Sigmoid colon (tissue), 7 donors: Measurements from ENCODE around the gene RNFT2. TPM values are rescaled to one million over a fixed set of nuclear protein-coding genes. Genes with fewer than 3 reads are reported as not detected.
"Not testable (repeated sequence)": the region's sequence is repeated elsewhere in the genome, so short reads cannot be mapped to it uniquely, and the experiment has no call there.

Source experiments
- DNase-seq: peaks from one replicate; pipeline ENCODE4 v3.0.0-alpha.2; 2019
- H3K27ac ChIP-seq, 4 donors: fragments of 200-600 bp; sonication (generic); one replicate each; pipeline ENCODE4 v1.5.1; 2016 to 2019; ENCODE audit warnings: mild to moderate bottlenecking in 1 of 4
- H3K27me3 ChIP-seq, 3 donors: fragments of 200-600 bp; sonication (generic); one replicate each; pipeline ENCODE4 v1.5.1; 2019; ENCODE audit warnings: mild to moderate bottlenecking in 1 of 3
- H3K36me3 ChIP-seq, 4 donors: fragments of 200-600 bp; sonication (generic); one replicate each; pipeline ENCODE4 v1.5.1; 2016 to 2019
- H3K4me1 ChIP-seq, 4 donors: fragments of 200-600 bp; sonication (generic); one replicate each; pipeline ENCODE4 v1.5.1; 2017 to 2019
- H3K4me3 ChIP-seq, 4 donors: fragments of 200-600 bp; sonication (generic); one replicate each; pipeline ENCODE4 v1.5.1; 2017 to 2019; ENCODE audit warnings: mild to moderate bottlenecking in 2 of 4, moderate library complexity in 1 of 4
- H3K9me3 ChIP-seq, 4 donors: fragments of 200-600 bp in 3 of 4; sonication (generic) in 3 of 4; one replicate each; pipeline versions ENCODE4 v1.5.1 to v1.6.1; 2013 to 2019
- EP300 ChIP-seq, 4 donors: sonication (generic); formaldehyde crosslinking; IDR thresholded peaks; one replicate each; pipeline ENCODE4 v1.6.1; 2017; ENCODE audit warnings: antibody characterized with exemption in 4 of 4
- POLR2A ChIP-seq, 2 donors: fragments of 450-650 bp; IDR thresholded peaks; one replicate each; pipeline ENCODE4 v1.6.1; 2016; ENCODE audit warnings: antibody characterized with exemption in 2 of 2, mild to moderate bottlenecking in 2 of 2, moderate library complexity in 2 of 2
- POLR2AphosphoS5 ChIP-seq, 4 donors: sonication (generic); formaldehyde crosslinking; IDR thresholded peaks; one replicate each; pipeline ENCODE4 v1.6.1; 2017; ENCODE audit warnings: antibody characterized with exemption in 4 of 4
- WGBS, 2 donors: extraction: QIAGEN DNeasy Blood & Tissue Kit; methylation state at CpG; one replicate each; pipeline ENCODE4 v1.1.7; 2013; 5-methylcytosine and 5-hydroxymethylcytosine counted together
- intact Hi-C: fragments of 100-400 bp; cut with DNase I; formaldehyde crosslinking; loops from one replicate; pipeline ENCODE4 v1.15.1; 2023
- polyA plus RNA-seq, 3 donors: library from polyadenylated mRNA; stranded (reverse); fragments of 200-250 nt; gene quantifications; one replicate each; pipeline ENCODE4 v1.2.3, GENCODE V29; 2013
- total RNA-seq, 4 donors: library from RNA; depleted of rRNA; stranded (reverse); fragments of >200 nt; gene quantifications; one replicate each; pipeline ENCODE4 v1.1.0, GENCODE V29; 2016
- TF ChIP-seq, protein P1 (sequence below), 4 experiments: fragments of 450-650 bp in 3 of 4; fragments of 200-600 bp in 1 of 4; IDR thresholded peaks; one replicate each; pipeline ENCODE4 v1.5.1; 2016 to 2019; ENCODE audit warnings: antibody characterized with exemption in 4 of 4, mild to moderate bottlenecking in 3 of 4, moderate library complexity in 2 of 4
- donor health status: healthy with polysubstance abuse.
- donor health status: Bipolar disorder and iron deficiency.
- donor health status: healthy.

Gene RNFT2
- total and polyA plus RNA-seq, 7 donors, result 0.36 to 4.3 (median 1.1) TPM

DNA sequence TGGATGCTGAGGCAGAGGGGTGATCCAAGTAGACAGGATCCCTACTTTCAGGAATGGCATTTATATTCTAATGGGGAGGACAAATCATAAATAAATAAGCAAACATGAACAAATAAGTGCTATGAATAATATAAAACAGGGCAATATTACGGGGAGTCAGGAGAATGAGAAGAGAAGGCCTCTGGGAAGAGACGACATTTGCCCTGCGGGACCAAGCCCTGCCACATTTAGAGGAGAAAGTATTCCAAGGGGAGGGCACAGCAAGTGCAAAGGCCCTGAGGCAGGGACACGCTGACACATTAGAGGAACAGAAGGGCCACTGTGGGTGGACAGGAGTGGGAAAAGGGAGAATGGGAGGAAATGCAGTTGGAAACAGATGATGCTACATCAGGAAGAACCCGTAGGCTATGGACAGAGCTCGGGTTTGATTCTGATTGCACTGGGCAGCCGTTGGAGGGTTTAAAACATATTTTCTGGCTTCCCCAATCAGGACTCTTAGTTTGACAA lies 1.3 kb downstream of the RNFT2 start:
- Histone ChIP-seq H3K4me3 (no peak overlapping the region), H3K36me3 (peaks cover 0 to 7% (median 0%) of the 10 kb centered on the region in 4 donors), H3K27ac (no peak overlapping the region), H3K9me3 (no peaks in the 10 kb centered on the region), H3K27me3 (no peaks in the 10 kb centered on the region), H3K4me1 (peaks cover 0 to 16% (median 11%) of the 10 kb centered on the region in 4 donors)
- TF ChIP-seq, protein P1, sequence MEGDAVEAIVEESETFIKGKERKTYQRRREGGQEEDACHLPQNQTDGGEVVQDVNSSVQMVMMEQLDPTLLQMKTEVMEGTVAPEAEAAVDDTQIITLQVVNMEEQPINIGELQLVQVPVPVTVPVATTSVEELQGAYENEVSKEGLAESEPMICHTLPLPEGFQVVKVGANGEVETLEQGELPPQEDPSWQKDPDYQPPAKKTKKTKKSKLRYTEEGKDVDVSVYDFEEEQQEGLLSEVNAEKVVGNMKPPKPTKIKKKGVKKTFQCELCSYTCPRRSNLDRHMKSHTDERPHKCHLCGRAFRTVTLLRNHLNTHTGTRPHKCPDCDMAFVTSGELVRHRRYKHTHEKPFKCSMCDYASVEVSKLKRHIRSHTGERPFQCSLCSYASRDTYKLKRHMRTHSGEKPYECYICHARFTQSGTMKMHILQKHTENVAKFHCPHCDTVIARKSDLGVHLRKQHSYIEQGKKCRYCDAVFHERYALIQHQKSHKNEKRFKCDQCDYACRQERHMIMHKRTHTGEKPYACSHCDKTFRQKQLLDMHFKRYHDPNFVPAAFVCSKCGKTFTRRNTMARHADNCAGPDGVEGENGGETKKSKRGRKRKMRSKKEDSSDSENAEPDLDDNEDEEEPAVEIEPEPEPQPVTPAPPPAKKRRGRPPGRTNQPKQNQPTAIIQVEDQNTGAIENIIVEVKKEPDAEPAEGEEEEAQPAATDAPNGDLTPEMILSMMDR (IDR thresholded peaks at IDR 0.05), result no peak
- TF ChIP-seq POLR2A (IDR thresholded peaks at IDR 0.05), result no peak
- TF ChIP-seq EP300 (IDR thresholded peaks at IDR 0.05), result no peak
- TF ChIP-seq POLR2AphosphoS5 (IDR thresholded peaks at IDR 0.05), result no peak
- intact Hi-C loops, result no loop called here
- no peak for DNase-seq
- 91 to 92% methylated on average over 7 of the region's 7 CpGs for WGBS, 2 donors

DNA sequence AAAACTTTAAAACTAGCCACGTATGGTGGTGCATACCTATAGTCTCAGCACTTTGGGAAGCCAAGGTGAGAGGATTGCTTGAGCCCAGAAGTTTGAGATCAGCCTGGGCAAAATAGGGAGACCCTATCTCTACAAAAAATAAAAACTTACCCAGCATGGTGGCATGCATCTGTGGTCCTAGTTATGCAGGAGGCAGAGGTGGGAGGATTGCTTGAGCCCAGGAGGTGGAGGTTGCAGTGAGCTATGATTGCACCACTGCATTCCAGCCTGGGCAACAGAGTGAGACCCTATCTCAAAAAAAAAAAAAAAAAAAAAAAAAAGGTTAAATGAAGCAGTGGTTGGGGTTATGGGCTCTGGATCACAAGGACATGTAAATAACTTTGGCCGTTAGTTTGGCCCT lies 4.7 kb downstream of the RNFT2 start:
- intact Hi-C loops, H3K27me3 ChIP-seq, H3K4me3 ChIP-seq, H3K27ac ChIP-seq, DNase-seq, H3K9me3 ChIP-seq, H3K4me1 ChIP-seq, H3K36me3 ChIP-seq: not testable (repeated sequence)
- 84 to 91% methylated on average over 2 of the region's 2 CpGs for WGBS, 2 donors

DNA sequence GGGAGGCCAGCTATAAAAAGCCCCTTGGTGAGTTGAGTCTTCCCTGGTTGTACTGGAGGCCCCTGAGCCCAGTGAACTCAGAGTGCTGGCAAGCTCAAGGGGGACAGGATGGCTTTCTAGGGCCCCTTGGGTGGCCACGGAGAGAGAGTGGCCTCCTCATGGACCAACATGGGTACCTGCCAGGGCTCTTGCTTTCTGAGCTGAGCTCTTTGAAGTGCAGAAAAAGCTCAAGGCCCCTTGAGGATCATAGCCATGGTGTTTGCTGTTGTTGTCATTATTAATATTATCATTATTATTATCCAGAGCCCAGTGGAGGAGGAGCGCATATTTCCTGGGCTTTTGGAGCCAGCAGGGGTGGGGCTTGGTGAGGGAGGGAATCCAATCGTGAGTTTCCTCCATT lies 6.7 kb downstream of the RNFT2 start:
- Histone ChIP-seq H3K4me1 (no peaks in the 10 kb centered on the region), H3K36me3 (no peaks in the 10 kb centered on the region), H3K27ac (no peak overlapping the region), H3K4me3 (no peak overlapping the region), H3K9me3 (no peaks in the 10 kb centered on the region), H3K27me3 (no peaks in the 10 kb centered on the region)
- WGBS, 2 donors, result 52 to 77% methylated on average over 3 of the region's 3 CpGs
- TF ChIP-seq POLR2A (IDR thresholded peaks at IDR 0.05) (no peak), EP300 (IDR thresholded peaks at IDR 0.05) (no peak), POLR2AphosphoS5 (IDR thresholded peaks at IDR 0.05) (no peak)
- TF ChIP-seq, protein P1 (IDR thresholded peaks at IDR 0.05), result no peak
- intact Hi-C loops, result no loop called here
- no peak for DNase-seq

DNA sequence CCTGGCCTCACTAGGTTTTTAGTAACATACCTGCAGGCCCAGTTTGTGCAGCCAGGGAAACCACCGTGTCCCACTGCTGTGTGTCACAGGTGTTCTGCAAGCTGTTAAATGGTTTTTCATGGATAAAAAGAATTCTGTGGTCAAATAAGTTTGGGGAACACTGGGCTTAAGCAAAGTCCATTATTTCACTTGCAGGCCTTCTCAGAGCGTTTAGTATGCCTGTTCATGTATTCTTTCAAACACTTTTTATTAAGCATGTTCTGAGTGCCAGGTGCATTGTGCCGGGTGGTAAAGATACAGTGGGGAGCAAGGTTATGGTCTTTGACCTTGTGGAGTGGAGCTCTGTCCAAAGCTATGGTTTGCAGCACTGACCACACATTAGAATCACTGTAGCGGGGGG lies 7.4 kb downstream of the RNFT2 start:
- no peak overlapping the region for H3K4me3 ChIP-seq
- H3K9me3 ChIP-seq, result no peaks in the 10 kb centered on the region
- no peaks in the 10 kb centered on the region for H3K27me3 ChIP-seq
- 90 to 97% methylated on average over 4 of the region's 4 CpGs for WGBS, 2 donors
- no peaks in the 10 kb centered on the region for H3K4me1 ChIP-seq
- no peak for DNase-seq
- TF ChIP-seq POLR2A (IDR thresholded peaks at IDR 0.05), result no peak
- TF ChIP-seq, protein P1 (IDR thresholded peaks at IDR 0.05), result no peak
- no peak for TF ChIP-seq EP300 (IDR thresholded peaks at IDR 0.05)
- no peak for TF ChIP-seq POLR2AphosphoS5 (IDR thresholded peaks at IDR 0.05)
- intact Hi-C loops, result no loop called here
- no peak overlapping the region for H3K27ac ChIP-seq
- no peaks in the 10 kb centered on the region for H3K36me3 ChIP-seq

DNA sequence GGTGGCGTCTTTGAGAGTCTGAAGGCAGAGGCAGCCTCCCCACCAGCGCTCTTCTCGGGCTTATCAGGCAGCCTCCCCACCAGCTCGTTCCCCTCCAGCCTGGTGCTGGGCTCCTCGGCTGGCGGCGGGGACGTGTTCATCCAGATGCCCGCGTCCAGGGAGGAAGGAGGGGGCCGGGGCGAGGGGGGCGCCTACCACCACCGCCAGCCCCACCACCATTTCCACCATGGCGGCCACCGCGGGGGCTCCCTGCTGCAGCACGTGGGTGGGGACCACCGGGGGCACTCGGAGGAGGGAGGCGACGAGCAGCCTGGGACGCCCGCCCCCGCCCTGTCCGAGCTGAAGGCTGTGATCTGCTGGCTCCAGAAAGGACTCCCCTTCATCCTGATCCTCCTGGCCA lies 11.8 kb downstream of the RNFT2 start:
- no peak for DNase-seq
- intact Hi-C loops, result no loop called here
- WGBS, 2 donors, result 95 to 96% methylated on average over 26 of the region's 26 CpGs

More for the DNA sequence above, 11.8 kb downstream of the RNFT2 start:
- Histone ChIP-seq H3K4me1 (no peaks in the 10 kb centered on the region), H3K9me3 (no peaks in the 10 kb centered on the region), H3K4me3 (no peak overlapping the region), H3K36me3 (no peaks in the 10 kb centered on the region), H3K27ac (no peak overlapping the region), H3K27me3 (no peaks in the 10 kb centered on the region)
- no peak for TF ChIP-seq POLR2A (IDR thresholded peaks at IDR 0.05)
- TF ChIP-seq POLR2AphosphoS5 (IDR thresholded peaks at IDR 0.05), result no peak
- TF ChIP-seq EP300 (IDR thresholded peaks at IDR 0.05), result no peak
- TF ChIP-seq, protein P1 (IDR thresholded peaks at IDR 0.05), result no peak
